GM19397 (cell line): Measurements from ENCODE around the gene GLIS1.

Experiments
- ATAC-seq: cut with Tn5 transposase; IDR thresholded peaks from one replicate; pipeline ENCODE4 v1.9.1; 2021; ENCODE audit warnings: mild to moderate bottlenecking, moderate library complexity; ENCODE audit not compliant: unreplicated experiment

The GLIS1 gene

DNA sequence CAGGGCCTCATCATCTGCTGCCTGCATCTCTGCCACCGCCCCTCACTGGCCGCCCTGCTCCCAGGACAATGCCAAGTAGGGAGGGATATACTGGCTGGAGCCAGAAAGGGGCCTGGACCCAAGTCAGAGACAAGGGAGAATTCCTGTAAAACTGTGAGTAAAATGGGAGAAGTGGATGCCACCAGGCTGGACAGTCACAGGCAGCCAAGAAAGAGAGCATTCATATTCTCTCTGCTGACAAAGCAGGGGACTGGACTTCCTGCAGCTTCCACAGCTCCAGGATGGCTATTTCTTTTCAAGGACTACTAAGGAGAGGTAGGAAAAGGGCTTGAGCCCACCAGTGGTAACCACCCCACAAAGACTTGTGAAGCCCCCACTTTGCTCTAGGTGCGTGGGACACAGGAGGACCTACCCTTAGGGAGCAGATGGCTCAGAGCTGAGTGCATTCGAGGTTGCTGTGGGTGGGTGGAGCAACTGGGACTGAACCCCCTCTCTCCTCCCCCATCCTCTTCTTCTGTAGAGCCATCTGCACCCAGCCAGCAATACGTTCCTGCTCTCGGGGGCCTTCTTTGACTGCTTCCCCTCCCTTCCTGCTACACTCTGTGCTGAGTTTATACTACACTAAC, 57.5 kb downstream of the GLIS1 start:
- ATAC-seq, result no peak

DNA sequence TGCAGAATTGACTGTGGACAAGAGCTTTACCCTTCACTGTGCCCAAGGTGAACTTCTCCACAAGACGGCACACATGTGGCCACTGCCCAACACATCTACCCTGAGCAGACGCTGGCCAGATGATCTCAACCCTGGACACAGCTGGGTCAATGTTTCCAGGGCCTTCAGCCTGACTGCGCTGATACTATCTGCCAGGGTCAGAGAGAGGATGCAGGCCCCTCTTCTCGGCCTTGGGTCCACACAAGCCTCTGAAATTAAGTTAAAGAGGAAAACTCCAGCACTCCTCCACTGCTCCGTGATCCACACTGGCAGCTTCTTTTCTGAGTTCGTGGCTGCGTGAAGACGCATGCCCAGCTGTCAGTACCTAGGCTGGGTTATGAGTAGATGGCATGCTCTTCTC, 58.1 kb downstream of the GLIS1 start:
- ATAC-seq, result no peak

DNA sequence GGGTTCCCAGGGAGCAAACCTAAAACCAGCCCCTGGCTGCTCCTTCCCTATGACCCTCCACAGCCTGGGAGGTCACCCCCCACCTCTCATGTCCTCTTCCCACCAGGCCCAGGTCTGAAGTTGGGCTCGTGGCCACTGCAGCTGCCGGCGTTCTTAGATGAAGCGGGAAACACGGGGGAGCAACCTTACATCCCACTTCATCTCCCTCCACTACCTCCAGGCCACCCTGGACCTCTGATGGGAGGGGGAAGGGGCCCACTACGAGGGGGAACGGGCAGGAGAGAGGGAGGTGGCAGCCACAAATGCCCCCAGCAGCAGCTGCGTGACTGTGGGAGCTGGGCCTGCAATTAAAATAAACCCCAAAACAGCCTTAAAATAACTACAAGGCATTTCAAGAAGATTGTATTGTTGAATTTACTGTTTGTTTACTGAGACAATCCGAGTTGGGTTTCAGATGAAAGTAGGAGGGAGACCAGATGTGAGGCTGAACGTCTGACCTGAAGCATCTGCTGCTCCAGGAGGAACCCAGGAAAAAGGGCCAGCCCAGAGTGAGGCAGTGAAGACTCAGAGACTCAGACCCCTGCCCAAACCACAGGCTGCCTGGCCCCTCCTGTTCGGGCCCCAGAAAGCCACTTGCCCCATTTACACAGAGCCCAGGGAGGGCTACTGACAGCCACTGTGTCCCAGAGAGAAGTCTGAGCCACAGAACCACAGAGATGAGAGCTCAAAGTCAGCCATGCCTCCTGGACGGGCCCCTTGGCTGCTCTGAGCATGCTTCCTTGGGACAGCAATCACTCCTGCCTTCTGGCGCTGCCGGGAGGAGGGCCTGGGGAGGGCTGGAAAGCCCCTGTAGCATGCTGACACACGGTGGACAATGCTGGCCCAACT, 59.8 kb downstream of the GLIS1 start:
- no peak for ATAC-seq

DNA sequence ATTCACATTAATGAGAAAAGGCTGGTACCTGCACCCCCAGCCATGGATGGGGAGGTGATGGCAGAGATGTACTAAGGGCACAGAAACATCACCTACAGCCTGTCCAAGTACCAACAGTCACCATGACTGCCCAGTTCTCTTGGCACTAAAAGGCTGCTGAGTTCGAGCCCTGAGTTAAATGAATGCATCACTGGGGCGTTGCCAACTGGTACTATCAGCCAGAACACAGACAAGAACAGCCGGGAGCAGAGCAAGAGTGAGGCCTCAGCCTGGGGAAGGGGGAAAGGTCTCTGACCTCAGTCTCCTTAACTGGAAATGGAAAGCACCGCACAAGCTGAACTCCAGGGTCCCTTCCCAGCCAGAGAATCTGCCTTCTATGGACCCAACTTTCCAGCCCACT, 60.5 kb downstream of the GLIS1 start:
- no peak for ATAC-seq

DNA sequence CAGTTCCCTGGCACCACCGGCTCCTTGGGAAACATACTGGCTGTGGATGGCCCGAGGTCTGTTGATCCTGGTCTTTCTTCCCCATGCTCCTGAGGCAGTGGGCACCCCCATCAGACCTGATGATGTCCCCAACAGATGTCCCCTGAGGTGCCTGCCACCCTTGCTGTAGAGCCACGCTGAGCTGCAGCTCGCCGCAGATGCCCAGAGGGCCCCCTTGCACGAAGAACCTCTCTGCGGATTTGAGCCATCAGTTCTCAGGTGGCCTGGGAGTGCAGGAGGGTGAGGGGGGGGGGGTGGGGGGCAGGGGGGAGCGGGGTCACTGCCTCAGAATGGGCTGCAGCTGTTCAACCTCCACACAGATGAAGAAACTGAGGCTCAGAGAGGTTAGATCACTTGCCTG, 60.9 kb downstream of the GLIS1 start:
- no peak for ATAC-seq

DNA sequence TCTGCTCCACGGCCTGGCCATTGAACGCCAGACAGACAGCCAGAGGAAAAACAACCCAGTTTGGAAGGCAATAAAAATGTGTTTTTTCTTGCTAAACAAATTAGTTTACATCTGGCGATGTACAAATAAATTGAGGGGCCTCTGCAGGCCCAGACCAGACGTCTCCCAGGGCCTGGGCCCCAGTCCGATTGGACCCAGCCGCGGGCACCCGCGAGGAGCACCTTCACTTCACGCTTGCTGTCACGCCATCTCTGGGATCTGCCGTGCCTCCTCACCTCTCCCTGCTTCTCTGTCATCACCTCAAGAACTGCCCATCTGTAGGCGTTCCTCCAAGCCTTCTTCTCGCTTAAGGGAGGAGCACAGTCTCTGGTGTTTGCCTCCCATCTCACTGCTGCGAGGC, 61.5 kb downstream of the GLIS1 start:
- ATAC-seq, result no peak

DNA sequence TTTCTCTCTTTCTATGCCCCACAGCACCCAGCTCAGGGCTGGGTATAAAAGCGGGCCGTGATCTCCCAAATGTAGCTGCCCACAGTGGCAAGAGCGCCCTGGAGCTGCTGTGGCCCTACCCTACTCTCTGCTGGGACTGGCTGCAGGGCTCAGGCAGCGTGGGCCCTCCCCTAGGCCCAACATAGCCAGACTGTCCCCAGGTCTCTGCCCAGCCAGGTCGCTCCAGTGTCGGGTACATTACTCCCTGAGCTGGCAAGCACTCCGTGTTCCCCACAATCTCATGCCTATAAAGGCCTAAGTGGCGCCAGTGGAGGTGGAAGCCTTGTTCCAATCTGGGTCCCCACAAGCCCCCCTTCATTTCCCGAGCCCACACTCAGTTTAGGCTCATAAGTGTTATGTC, 66.2 kb downstream of the GLIS1 start:
- ATAC-seq, result no peak

DNA sequence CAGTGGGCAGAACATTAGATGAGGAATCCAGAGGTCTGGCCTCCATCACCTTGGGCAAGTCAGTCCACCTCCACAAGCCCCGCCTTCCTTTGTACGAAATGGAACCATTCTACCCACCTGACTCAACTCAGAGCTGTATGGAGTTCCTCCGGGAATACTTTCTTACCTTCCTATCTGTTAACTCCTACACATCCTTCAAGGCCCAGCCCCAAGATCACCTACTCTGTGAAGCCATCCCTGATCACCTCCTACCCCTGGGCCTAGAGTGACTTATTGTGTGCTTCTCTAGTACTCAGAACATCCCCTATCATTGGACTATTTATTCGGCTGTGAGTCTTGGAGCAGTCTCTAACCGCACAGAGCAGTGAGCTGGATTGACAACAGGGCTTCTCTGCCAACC, 66.7 kb downstream of the GLIS1 start:
- no peak for ATAC-seq

DNA sequence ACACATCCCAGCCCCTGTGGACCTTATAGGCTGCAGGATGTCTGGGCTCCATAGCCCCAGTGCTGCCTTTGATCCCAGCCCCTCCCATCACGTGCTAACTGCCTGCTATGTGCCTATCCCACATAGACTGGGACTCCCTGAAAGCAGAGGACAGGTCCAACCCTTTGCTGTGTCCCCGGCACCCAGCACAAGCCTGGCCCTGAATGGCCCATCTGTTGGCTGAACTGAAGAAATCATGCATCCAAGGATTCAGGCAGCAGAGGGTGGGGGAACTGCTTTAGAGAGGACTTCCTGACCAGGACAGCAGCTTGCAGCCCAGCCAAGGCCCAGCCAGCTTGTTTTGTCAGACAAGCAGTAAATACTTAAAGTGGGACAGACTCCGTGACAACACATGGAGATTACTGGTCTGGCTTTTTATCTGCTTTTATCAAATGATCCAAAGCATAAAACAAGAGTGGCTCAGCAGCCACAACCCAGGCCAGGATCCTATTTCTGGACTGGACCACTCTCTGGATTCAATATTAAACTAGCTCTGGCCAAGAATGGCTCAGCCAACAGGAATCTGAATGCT, 69.3 kb downstream of the GLIS1 start:
- ATAC-seq, result no peak

DNA sequence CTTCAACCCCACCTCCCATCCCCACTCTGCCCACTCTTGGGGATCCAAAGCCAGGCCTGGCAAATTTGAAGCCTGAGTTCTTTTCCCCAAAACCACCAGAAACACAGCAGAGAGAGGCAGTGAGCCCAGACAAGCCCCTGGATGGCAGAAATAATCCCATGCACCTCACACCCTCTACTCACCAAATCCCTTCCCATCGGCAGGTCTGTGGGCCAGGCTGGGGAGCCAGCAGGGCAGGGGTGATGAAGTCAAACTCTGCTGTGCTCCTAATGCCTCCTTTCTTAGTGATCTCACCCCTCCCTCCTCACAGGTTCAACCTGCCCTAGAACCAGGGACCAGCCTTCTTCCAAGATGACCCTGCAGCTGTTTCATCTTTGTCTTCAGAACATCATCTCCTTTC, 72.4 kb downstream of the GLIS1 start:
- no peak for ATAC-seq

DNA sequence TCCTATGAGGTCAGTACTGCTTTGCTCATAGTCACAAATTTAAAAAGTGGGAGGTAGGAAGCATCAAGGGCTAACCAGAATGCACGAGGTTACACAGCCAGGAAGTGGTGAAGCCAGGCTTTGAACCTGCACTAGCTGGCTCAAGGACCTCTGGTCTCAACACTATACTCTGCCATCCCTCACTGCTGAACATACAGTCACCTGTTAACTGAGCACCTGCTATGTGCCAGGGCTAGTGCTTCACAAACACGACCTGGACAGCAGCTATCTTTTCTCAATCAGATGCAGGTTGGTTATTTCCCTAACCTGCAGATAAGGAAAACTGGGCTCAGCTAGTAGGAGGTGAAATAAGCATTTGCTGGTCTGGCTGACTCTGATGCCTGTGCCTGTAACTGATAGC, 73.0 kb downstream of the GLIS1 start:
- no peak for ATAC-seq

DNA sequence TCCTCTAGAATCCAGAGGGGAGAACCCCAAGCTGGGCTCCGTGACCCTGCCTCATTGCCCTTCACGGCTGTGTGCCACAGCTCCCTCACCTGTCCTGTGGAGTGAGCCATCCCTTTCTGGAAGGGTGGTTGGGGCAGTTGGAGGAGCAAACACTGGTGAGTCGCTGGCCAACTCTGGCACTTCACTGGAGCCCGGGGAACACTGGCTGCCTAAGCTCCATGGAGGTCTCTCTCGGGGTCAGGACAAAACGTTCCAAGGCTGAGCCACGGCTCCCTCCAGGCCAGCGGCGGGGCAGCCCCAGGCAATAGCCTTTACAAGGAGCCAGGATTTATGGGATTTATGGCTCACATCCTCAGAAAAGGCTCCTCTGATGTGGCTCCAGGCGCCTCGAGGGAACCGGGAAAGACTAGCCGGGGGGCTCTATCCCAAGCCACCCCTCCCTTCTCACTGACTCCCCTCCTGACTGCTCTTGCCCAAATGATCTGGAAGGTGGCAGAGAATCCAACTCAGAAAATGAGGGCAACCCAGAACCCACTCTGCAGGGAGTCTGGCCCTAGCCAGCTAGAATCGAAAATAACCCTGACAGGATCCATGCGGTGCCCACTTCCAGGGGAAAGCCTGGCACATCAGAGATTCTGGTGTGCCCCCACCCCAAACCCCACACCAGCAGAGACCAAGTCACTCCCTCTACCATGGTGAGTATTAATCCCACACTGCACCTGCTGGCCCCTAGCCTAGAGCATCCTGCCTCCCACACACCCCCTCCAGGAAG, 75.2 kb downstream of the GLIS1 start:
- no peak for ATAC-seq

DNA sequence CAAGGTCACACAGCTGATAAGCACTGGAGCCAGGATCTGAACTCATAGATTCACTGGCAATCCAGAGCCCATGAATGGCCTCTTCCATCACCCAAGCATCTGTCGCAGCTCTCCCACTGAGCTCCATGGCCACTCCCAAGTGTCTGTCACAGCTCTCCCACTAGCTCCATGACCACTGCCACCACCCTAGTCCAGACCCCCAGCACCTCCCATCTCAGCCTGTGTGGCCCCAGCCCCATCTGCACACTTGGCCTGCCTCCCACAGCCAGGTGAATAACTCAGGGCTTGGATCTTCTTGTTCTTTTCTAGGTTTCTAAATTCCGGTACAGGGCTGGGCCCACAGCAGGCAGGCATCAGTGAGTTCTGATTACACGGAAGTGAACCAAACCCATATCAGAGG, 76.0 kb downstream of the GLIS1 start:
- no peak for ATAC-seq

DNA sequence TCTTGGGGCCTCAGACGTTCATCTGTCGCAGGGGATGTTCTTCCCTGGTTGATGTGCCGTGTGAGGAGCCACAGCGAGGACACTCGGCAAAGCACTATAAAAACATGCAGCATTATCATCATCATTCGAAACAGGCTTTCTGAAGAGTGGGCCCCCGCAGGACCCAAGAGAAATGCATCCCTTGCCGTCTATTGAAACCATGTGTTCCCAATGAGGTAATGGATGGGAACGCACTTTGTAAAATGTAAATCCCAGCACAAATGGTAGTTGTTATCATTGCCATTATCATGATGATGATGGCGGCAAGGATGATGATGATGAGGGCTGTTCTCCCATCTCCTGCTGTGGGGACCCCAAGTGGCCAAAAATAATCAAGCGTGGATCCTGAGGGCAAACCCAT, 76.8 kb downstream of the GLIS1 start:
- no peak for ATAC-seq

DNA sequence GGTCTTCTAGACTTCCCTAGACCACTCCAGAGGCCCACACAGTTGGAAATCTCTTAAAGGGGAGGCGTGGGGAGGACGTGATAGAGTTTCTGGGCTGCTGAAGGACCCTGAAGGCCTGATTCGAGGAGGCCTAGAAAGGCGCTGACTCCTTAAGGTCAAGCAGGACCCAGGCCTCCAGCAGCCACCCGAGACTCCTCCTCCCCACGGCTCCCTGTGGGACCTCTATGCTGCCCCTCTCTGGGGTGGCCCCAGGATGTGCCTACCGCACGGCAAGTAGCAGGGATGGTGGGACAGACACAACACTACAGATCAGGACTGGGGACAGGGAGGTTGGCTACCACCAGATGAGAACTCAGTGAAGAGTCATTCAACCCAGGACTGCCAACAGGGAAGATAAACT, 77.5 kb downstream of the GLIS1 start:
- ATAC-seq, result no peak

DNA sequence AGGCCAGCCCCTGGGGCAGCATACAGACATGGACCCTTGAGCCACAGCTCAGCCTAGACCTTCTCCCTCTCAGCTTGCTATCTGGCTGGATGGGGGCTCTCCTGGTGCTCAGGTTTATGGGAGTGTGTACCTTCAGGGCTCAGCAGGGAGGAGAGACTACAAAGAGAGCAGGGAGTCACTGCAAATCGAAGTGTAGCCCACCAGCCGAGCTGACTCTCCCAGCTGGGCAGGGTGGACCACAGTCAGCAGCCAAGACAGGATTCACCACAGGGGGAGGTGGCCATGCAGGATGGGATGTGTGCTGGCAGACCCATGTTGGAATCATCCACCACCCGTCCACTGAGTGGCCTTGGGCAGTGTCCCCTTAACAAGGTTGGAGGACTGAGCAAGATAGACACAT, 78.3 kb downstream of the GLIS1 start:
- ATAC-seq, result no peak

DNA sequence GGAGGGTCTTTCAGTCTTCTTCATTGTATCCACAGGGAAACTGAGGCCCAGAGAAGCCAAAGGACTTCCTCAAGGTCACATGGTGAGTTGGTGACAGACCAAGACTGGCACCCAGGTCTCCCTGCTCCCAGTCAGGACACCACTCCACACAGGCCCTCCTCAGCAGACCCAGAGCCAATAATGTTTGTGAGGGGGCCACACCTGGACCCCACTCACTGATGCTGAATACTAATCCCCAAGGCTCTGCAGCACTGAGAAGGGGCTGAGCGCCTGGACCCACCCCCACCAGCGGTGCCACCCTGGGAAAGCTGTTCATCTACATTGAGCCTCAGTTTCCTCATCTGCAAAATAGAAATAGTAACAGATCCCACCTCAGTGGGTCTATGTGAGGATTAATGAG, 79.5 kb downstream of the GLIS1 start:
- no peak for ATAC-seq

DNA sequence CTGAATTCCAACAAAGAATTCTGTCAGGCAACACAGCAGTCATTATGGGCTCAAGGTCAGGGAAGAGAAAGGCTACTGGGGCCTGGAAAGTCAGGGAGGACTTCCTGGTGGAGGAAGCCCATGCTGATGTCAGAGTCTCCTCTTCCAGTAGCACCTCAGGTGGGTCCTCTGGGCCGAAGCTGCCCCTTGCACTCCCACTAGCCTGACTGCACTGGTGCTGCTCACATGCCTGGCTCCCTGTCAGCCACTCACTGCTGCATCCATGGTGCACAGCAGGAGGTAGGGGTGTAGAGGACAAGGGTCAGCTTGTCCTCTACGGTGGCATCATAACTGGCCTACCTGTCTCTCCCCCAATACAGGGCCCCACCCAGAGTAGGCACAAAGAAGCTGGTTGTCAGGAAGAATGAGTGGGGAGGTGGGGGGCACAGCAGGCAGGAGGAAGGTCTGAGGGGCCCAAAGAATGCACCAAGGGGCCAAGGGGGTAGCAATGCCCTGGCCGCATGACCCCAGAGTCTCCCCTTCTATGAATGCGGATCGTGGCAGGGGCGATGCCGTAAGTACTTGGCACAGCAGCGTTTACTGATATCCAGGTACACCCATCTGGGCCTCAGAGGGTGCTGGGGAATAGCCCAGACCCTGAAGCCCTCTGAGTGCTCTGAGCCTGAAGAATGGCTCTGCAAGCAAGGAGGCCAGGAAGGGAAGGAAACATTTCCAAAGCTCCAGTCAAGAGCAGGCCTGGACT, 80.3 kb downstream of the GLIS1 start:
- ATAC-seq, result no peak

DNA sequence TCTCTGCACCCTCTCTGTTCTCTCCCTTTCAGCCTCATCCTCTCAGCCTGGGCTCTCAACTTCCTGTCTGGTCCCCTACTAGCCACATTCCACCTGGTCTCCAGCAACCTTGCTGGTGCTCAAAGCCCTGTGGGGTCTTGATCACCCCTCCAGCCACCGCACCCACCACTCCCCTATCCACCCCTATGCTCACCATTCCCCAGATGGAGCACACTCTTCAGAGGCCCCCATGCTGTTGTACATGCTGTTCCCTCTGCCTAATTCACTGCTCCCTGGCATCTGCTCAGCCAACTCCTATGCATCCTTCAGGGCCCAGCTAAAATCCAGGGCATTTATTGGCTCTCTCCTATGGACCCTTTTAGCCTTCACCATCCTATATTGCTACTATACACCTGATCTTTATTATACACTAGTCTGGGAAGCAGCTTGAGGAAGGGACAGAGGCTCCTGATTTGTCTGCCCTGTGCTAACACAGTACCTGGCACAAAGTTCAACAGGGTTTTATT, 81.0 kb downstream of the GLIS1 start:
- no peak for ATAC-seq

DNA sequence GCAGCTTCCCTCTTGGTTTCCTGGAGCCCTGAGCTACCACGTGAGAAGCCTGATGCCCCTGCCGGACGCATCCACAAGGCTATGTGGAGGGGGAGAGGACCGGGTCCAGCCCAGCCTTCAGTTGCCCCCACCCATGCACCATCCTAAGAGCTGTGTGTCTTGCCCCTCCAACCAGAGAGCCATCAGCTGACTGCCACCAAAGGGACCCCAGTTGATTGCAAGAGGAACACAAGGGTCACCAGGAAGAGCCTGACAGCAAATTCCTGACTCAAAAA, 81.5 kb downstream of the GLIS1 start:
- no peak for ATAC-seq
